Activated CD4-positive, alpha-beta memory T cell treated with anti-CD3 and anti-CD28 coated beads, Interleukin-2, amount 10 ng/mL, durations not matched to agents 7 days and 5 days (primary cell): Measurements from ENCODE around the gene TNS2. TPM values are rescaled to one million over a fixed set of nuclear protein-coding genes. Genes with fewer than 3 reads are reported as not detected.

Experiments
- CTCF ChIA-PET: fragments of 350-600 bp; sonication (Branson Sonifier 250); formaldehyde crosslinking; loops from one replicate; lab custom pipeline; 2021; ENCODE audit warnings: antibody characterized with exemption, inconsistent platforms; lab: Charles Lee
- POLR2A ChIA-PET: fragments of 350-600 bp; sonication (Branson Sonifier 250); formaldehyde crosslinking; loops from one replicate; lab custom pipeline; 2021; ENCODE audit warnings: antibody characterized with exemption; lab: Charles Lee
- DNase-seq: peaks from one replicate; pipeline ENCODE4 v3.0.0-alpha.2; 2020
- H3K27ac Mint-ChIP-seq: one replicate; pipeline ENCODE4 v1.8.0; 2021; ENCODE audit warnings: mild to moderate bottlenecking, mixed read lengths
- H3K27me3 Mint-ChIP-seq: one replicate; pipeline ENCODE4 v1.8.0; 2021; ENCODE audit warnings: mixed read lengths
- H3K36me3 Mint-ChIP-seq: one replicate; pipeline ENCODE4 v1.8.0; 2021; ENCODE audit warnings: low read depth, mixed read lengths
- H3K4me1 Mint-ChIP-seq: one replicate; pipeline ENCODE4 v1.8.0; 2021; ENCODE audit warnings: mixed read lengths
- H3K4me3 Mint-ChIP-seq: one replicate; pipeline ENCODE4 v1.8.0; 2021; ENCODE audit warnings: mild to moderate bottlenecking, mixed read lengths
- H3K9me3 Mint-ChIP-seq: one replicate; pipeline ENCODE4 v1.8.0; 2021; ENCODE audit warnings: mixed read lengths
- total RNA-seq, 2 experiments: library from RNA; stranded (reverse); gene quantifications; one replicate each; pipeline ENCODE4 v1.2.3, GENCODE V29; 2021

Gene TNS2
- total RNA-seq, 2 experiments from 2014 or later: 0.78 to 0.83 TPM

DNA sequence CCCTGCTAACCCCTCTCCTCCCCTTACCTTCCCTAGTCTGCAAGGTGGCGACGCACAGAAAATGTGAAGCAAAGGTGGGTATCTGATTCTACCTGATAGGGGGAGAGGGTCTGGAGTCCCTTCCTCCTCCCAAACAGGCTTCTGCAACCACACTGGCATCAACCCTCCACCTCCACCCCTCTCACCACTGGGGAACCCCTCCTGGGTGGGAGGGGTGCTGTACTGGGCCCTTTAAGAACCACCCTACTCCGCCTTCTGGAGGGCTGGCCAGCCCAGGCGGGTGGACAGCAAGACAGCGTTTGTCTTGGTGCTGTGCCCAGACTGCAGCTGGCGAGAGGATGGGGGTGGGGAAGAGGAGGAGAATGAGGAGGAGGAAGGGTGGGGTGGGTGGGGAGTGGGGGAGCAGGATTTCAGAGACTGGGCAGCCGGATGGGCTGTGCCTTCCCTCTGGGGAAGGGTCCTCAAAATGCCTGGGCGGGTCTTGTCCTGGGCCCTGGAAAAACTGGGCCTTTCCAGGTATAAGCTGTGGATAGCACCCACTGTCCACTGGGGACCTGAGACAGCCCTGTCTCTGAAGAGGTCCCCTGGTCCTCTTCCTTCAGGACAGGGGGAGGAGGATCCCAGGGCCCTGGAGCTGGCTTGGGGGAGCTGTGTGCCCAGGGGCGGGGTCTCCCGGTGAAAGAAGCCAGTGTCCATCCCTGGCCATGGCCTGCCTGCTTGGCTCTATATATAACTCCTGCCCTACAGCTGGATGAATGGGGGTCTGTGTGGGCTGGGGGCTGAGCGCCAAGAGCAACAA, 2.8 kb downstream of the TNS2 start:
- Mint-ChIP-seq H3K36me3 (no peaks in the 10 kb centered on the region), H3K4me1 (peaks cover 23% of the 10 kb centered on the region), H3K9me3 (no peaks in the 10 kb centered on the region), H3K27ac (no peak overlapping the region), H3K27me3 (no peaks in the 10 kb centered on the region), H3K4me3 (no peak overlapping the region)
- ChIA-PET CTCF (interaction anchor here (0.6 to 5.3 kb wide), 5 partner anchors 13 to 49 kb away, joined by 3 to 47 read pairs (median 4); no protein-coding TSS in a partner anchor), POLR2A (interaction anchor here (1.6 to 1.8 kb wide), 2 partner anchors 9 to 47 kb away, joined by 5 to 8 read pairs; partner anchors contain the start of gene EIF4B)
- DNase-seq: no peak

DNA sequence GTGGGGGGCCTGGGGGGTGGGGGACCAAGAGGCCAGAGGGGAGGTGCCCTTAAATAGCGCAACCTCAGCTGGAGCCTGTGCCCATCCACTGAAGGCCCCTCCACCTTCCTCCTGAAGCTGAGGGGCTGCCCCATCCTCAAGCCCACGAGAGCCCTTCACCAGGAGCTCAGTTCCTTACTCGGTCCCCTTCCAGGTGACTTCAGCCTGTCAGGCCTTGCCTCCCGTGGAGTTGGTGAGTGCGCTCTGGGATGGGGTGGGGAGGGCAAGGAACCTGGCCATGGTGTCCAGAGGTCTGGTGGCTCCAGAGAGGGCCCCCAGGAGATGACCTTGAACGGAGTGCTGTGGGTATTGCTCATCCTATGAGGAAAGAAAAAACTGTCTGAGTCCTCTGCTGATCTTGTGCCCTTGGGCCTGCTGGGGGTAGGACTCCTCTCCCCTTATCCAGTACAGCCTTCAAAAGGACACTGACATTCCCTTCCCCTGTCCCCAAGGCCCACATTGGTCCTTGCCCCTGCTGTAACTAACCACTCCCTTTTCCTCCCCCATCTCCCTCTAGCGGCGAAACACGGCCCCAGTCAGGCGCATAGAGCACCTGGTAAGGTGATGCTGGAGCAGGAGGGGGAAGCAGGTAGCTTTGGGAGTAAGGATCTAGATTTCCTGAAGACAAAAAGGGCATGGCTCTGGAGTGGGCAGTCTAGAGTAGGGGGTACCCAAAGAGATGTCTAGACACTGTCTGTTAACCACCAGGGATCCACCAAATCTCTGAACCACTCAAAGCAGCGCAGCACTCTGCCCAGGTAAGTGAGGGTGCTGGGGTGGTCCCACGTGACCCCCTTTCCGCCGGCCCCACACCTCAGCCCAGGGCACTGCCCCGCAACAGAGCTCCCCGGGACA, 3.6 kb downstream of the TNS2 start:
- CTCF ChIA-PET: interaction anchor here (0.6 to 5.3 kb wide), 19 partner anchors 13 to 1127 kb away, joined by 3 to 47 read pairs (median 4); partner anchors contain the start of genes EIF4B, ESPL1, SOAT2 and SPRYD3
- Mint-ChIP-seq H3K9me3 (no peaks in the 10 kb centered on the region), H3K27me3 (no peaks in the 10 kb centered on the region), H3K4me3 (peak overlapping the region; percentile 87), H3K4me1 (peaks cover 19% of the 10 kb centered on the region), H3K27ac (peak overlapping the region; percentile 77), H3K36me3 (no peaks in the 10 kb centered on the region)
- POLR2A ChIA-PET: interaction anchor here (1.0 to 2.5 kb wide), 8 partner anchors 9 to 272 kb away, joined by 3 to 12 read pairs (median 6); partner anchors contain the start of genes EIF4B, ESPL1 and SPRYD3
- peak; percentile 59 for DNase-seq

DNA sequence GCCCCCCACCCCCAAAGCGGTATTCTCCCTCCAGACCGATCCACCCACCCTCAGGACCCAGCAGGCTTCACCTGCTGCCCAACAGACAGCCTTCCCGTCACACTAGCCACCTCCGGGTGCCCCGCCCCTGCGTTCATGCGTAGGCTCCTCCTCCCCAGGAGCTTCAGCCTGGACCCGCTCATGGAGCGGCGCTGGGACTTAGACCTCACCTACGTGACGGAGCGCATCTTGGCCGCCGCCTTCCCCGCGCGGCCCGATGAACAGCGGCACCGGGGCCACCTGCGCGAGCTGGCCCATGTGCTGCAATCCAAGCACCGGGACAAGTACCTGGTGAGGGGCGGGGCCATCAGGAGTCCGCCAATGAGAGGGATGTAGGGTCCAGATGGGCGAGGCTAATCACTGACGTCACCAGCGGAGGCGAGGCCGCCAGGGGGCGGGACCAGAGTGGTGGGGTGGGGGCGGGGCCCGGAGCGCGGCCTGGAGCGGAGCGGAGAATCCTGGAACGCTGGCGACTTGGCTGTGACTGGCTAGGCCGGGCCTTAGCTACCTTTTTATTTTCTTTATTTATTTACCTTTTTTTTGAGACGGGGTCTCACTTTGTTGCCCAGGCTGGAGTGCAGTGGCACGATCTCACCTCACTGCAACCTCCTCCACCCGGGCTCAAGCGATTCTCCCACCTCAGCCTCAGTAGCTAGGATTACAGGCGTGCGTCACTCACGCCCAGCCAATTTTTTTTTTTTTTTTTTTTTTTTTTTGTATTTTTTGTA, 4.4 kb downstream of the TNS2 start:
- POLR2A ChIA-PET: interaction anchor here (0.9 to 2.5 kb wide), 10 partner anchors 9 to 271 kb away, joined by 3 to 12 read pairs (median 4); partner anchors contain the start of genes EIF4B, ESPL1 and SPRYD3
- peak overlapping the region; percentile 77 for H3K27ac Mint-ChIP-seq
- peaks cover 14% of the 10 kb centered on the region for H3K4me1 Mint-ChIP-seq
- H3K4me3 Mint-ChIP-seq: peak overlapping the region; percentile 87
- no peaks in the 10 kb centered on the region for H3K9me3 Mint-ChIP-seq
- H3K27me3 Mint-ChIP-seq: no peaks in the 10 kb centered on the region
- no peaks in the 10 kb centered on the region for H3K36me3 Mint-ChIP-seq
- DNase-seq: peak; percentile 94
- CTCF ChIA-PET: interaction anchor here (0.6 to 5.3 kb wide), 19 partner anchors 12 to 1126 kb away, joined by 3 to 47 read pairs (median 4); partner anchors contain the start of genes EIF4B, ESPL1, SOAT2 and SPRYD3

DNA sequence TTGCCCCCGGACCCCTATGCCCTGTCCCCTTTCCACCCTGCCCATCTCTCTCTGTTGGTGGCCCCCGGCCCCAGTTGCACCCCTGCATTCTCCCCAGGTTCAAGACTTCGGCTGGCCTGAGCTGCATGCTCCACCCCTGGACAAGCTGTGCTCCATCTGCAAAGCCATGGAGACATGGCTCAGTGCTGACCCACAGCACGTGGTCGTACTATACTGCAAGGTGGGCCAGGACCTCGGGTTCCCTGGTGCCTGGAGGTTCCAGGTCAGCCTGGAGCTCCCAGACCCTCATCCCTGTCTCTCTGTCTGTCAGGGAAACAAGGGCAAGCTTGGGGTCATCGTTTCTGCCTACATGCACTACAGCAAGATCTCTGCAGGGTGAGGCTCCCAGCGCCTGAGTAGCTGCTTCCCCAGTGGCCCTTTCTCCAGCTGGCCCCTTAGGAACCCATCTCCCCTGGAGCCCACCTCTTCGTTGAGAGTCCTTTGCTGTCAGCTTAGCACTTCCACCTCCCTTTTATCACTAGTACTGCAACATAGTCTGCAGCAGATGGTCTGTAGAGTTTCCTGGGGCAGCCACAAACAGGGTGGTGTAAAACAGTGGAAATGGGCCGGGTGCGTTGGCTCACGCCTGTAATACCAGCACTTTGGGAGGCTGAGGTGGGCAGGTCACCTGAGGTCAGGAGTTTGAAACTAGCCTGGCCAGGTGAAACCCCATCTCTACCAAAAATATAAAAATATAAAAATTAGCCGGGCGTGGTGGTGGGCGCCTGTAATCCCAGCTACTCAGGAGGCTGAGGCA, 5.8 kb downstream of the TNS2 start:
- POLR2A ChIA-PET: interaction anchor here (1.2 to 2.5 kb wide), 3 partner anchors 10 to 47 kb away, joined by 3 to 12 read pairs (median 4); partner anchors contain the start of gene SOAT2
- peak overlapping the region; percentile 18 for H3K4me3 Mint-ChIP-seq

DNA sequence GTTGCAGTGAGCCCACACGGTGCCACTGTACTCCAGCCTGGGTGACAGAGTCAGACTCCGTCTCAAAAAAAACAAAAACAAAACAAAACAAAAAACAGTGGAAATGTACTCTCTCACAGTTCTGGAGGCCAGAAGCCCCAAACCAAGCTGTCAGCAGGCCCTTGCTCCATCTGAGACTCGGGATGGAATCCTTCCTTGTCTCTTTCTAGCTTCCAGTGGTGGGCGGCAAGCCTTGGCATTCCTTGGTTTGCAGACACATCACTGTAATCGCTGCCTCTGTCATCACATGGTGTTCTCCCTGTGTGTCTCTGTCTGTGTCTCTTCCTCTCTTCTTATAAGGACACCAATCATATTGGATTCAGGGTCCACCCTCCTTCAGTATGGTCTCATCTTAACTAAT, 6.4 kb downstream of the TNS2 start:
- Mint-ChIP-seq H3K4me1 (peaks cover 14% of the 10 kb centered on the region), H3K9me3 (no peaks in the 10 kb centered on the region), H3K4me3 (no peak overlapping the region), H3K27ac (no peak overlapping the region), H3K27me3 (no peaks in the 10 kb centered on the region), H3K36me3 (no peaks in the 10 kb centered on the region)
- ChIA-PET POLR2A (interaction anchor here (1.5 kb wide), 1 partner anchor 47 kb away, joined by 4 read pairs; the partner anchor contains the start of gene SOAT2), CTCF (interaction anchor here (1.3 to 5.3 kb wide), 2 partner anchors 9 to 10 kb away, joined by 3 to 47 read pairs; no protein-coding TSS in a partner anchor)
- no peak for DNase-seq

More for the DNA sequence above, 5.8 kb downstream of the TNS2 start:
- Mint-ChIP-seq H3K4me1 (peaks cover 14% of the 10 kb centered on the region), H3K9me3 (no peaks in the 10 kb centered on the region), H3K27me3 (no peaks in the 10 kb centered on the region), H3K36me3 (no peaks in the 10 kb centered on the region), H3K27ac (no peak overlapping the region)
- CTCF ChIA-PET: interaction anchor here (0.6 to 5.3 kb wide), 6 partner anchors 8 to 143 kb away, joined by 3 to 47 read pairs (median 7); partner anchors contain the start of genes SOAT2 and SPRYD3
- no peak for DNase-seq

DNA sequence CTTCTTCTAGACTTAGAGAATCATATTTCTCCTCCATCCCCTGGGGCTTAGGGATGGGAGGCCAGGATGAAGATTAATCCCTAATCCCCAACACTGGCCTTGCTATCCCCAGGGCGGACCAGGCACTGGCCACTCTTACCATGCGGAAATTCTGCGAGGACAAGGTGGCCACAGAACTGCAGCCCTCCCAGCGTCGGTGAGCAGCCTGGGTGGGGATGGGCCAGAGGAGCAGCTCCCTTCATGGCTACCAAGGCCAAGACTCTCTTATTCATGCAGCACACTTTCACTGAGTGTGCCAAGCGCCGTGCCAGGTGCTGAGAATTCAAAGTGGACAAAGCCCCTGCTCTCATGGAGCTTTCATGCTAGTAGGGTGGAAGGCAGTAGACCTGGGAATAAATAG, 7.0 kb downstream of the TNS2 start:
- DNase-seq: no peak
- H3K27ac Mint-ChIP-seq: no peak overlapping the region
- CTCF ChIA-PET: interaction anchor here (1.1 to 5.3 kb wide), 2 partner anchors 9 kb away, joined by 5 to 47 read pairs; no protein-coding TSS in a partner anchor
- peaks cover 14% of the 10 kb centered on the region for H3K4me1 Mint-ChIP-seq
- POLR2A ChIA-PET: interaction anchor here (1.0 to 1.5 kb wide), 3 partner anchors 9 to 46 kb away, joined by 4 to 5 read pairs (median 4); partner anchors contain the start of gene SOAT2
- no peaks in the 10 kb centered on the region for H3K36me3 Mint-ChIP-seq
- no peak overlapping the region for H3K4me3 Mint-ChIP-seq
- H3K9me3 Mint-ChIP-seq: no peaks in the 10 kb centered on the region
- no peaks in the 10 kb centered on the region for H3K27me3 Mint-ChIP-seq

DNA sequence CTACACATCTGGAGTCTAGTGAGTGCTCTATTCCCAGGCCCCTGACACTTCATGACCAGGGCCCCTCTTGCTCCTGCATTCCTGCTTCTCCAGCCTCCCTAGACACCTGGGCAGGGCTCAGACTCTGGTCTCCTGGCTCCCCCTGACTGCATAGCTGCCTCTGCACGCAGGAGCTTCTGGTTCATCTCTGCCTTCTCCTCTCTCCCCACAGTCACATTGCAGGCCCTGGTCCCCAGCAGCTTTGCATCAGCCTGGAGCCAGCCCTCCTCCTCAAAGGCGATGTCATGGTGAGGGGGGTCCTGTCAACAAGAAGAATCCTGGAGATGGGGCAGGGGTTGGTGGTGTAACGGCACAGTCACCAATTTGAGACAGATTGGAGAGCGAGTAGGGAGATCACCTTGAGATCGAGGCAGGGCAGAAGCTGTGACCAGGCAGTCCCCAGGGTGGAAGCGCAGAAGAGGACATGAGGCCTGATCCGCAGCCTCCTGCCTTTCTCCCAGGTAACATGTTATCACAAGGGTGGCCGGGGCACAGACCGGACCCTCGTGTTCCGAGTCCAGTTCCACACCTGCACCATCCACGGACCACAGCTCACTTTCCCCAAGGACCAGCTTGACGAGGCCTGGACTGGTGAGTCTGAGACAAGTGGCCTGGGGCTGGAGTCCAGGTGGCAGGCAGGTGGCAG, 8.1 kb downstream of the TNS2 start:
- Mint-ChIP-seq H3K36me3 (no peaks in the 10 kb centered on the region), H3K4me3 (no peak overlapping the region), H3K9me3 (no peaks in the 10 kb centered on the region), H3K27me3 (no peaks in the 10 kb centered on the region), H3K27ac (no peak overlapping the region), H3K4me1 (peaks cover 14% of the 10 kb centered on the region)
- POLR2A ChIA-PET: interaction anchor here (1.0 to 2.0 kb wide), 3 partner anchors 8 to 28 kb away, joined by 4 to 5 read pairs (median 5); no protein-coding TSS in a partner anchor
- DNase-seq: no peak
- CTCF ChIA-PET: interaction anchor here (0.6 to 5.3 kb wide), 4 partner anchors 8 to 21 kb away, joined by 3 to 47 read pairs (median 4); partner anchors contain the start of gene SPRYD3

DNA sequence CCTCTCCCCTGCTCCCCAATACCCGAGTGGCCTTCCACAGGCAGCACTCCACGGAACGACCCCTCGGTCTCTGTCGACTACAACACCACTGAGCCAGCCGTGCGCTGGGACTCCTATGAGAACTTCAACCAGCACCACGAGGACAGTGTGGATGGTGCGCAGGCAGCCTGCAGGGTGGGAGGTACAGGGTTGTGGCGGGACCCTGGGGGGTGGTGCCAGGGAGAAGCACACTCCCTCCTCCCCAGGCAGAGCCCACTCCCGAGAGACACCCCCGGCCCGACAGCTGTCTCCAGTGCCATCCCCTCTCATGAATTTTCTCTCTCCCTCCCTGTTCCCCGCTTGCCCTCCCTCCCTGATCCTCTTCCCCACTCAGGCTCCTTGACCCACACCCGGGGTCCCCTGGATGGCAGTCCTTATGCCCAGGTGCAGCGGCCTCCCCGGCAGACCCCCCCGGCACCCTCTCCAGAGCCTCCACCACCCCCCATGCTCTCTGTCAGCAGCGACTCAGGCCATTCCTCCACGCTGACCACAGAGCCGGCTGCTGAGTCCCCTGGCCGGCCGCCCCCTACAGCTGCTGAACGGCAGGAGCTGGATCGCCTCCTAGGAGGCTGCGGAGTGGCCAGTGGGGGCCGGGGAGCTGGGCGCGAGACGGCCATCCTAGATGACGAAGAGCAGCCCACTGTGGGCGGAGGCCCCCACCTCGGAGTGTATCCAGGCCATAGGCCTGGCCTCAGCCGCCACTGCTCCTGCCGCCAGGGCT, 9.0 kb downstream of the TNS2 start:
- no peak for DNase-seq
- POLR2A ChIA-PET: interaction anchor here (2.0 kb wide), 1 partner anchor 11 kb away, joined by 5 read pairs; no protein-coding TSS in a partner anchor

DNA sequence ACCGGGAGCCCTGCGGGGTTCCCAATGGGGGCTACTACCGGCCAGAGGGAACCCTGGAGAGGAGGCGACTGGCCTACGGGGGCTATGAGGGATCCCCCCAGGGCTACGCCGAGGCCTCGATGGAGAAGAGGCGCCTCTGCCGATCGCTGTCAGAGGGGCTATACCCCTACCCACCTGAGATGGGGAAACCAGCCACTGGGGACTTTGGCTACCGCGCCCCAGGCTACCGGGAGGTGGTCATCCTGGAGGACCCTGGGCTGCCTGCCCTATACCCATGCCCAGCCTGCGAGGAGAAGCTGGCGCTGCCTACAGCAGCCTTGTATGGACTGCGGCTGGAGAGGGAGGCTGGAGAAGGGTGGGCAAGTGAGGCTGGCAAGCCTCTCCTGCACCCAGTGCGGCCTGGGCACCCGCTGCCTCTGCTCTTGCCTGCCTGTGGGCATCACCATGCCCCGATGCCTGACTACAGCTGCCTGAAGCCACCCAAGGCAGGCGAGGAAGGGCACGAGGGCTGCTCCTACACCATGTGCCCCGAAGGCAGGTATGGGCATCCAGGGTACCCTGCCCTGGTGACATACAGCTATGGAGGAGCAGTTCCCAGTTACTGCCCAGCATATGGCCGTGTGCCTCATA, 9.7 kb downstream of the TNS2 start:
- POLR2A ChIA-PET: interaction anchor here (0.9 kb wide), 1 partner anchor 11 kb away, joined by 3 read pairs; no protein-coding TSS in a partner anchor
- Mint-ChIP-seq H3K4me1 (peaks cover 5% of the 10 kb centered on the region), H3K9me3 (no peaks in the 10 kb centered on the region), H3K27me3 (no peaks in the 10 kb centered on the region), H3K36me3 (peaks cover 4% of the 10 kb centered on the region), H3K4me3 (no peak overlapping the region), H3K27ac (no peak overlapping the region)
- no peak for DNase-seq
- CTCF ChIA-PET: interaction anchor here (0.6 kb wide), 1 partner anchor 686 kb away, joined by 3 read pairs; no protein-coding TSS in a partner anchor

More for the DNA sequence above, 9.0 kb downstream of the TNS2 start:
- CTCF ChIA-PET: no interaction called here
- Mint-ChIP-seq H3K4me1 (peaks cover 10% of the 10 kb centered on the region), H3K27me3 (no peaks in the 10 kb centered on the region), H3K27ac (no peak overlapping the region), H3K36me3 (peaks cover under 1% of the 10 kb centered on the region), H3K4me3 (no peak overlapping the region), H3K9me3 (no peaks in the 10 kb centered on the region)
